T-helper 1 cell (primary cell): Measurements from ENCODE around the gene KRTAP29-1.
"Not testable (repeated sequence)": the region's sequence is repeated elsewhere in the genome, so short reads cannot be mapped to it uniquely, and the experiment has no call there.

Experiments used
- DNase-seq, 5 donors: peaks; one replicate each; pipeline ENCODE4 v3.0.0-alpha.2; 2012 to 2020

The KRTAP29-1 gene

GRCh38 chr17:41298458-41299135 is 4.1 kb downstream of the KRTAP29-1 start:
- DNase-seq: no peak

- no peak for DNase-seq
These were observed 5.8 kb downstream of the KRTAP29-1 start for GRCh38 chr17:41296846-41297245.

GRCh38 chr17:41294016-41294415 is 8.6 kb downstream of the KRTAP29-1 start:
- DNase-seq: no peak

GRCh38 chr17:41287050-41287449 is 15.6 kb downstream of the KRTAP29-1 start:
- DNase-seq: peak in 1 of 5 donors; percentile 0

GRCh38 chr17:41284546-41284945 is 18.1 kb downstream of the KRTAP29-1 start:
- no peak for DNase-seq

- no peak for DNase-seq
These were observed 18.6 kb downstream of the KRTAP29-1 start for GRCh38 chr17:41284043-41284442.

- DNase-seq: peak in 1 of 5 donors; percentile 0
These were observed 24.3 kb downstream of the KRTAP29-1 start for GRCh38 chr17:41278176-41278955.

GRCh38 chr17:41275648-41276190 is 26.9 kb downstream of the KRTAP29-1 start, which contains the start of gene KRTAP9-7:
KRTAP9-7 (plus strand) TSS chr17:41275698; CDS start chr17:41275698, 0 bp downstream.
- not testable (repeated sequence) for DNase-seq

- DNase-seq: no peak
These were observed 30.8 kb downstream of the KRTAP29-1 start for GRCh38 chr17:41271858-41272257.

GRCh38 chr17:41271323-41271722 is 31.3 kb downstream of the KRTAP29-1 start:
- not testable (repeated sequence) for DNase-seq

GRCh38 chr17:41267711-41268110 is 34.9 kb downstream of the KRTAP29-1 start:
- no peak for DNase-seq

GRCh38 chr17:41265078-41265477 is 37.6 kb downstream of the KRTAP29-1 start, which contains the start of gene KRTAP9-6:
KRTAP9-6 (plus strand) TSS chr17:41265378; CDS start chr17:41265378, 0 bp downstream.
- DNase-seq: no peak

- DNase-seq: no peak
These were observed 38.1 kb downstream of the KRTAP29-1 start for GRCh38 chr17:41264599-41264998.

- no peak for DNase-seq
These were observed 39.4 kb downstream of the KRTAP29-1 start for GRCh38 chr17:41263212-41263611.

GRCh38 chr17:41258406-41258805 is 44.2 kb downstream of the KRTAP29-1 start:
- DNase-seq: no peak

GRCh38 chr17:41256291-41256685 is 46.4 kb downstream of the KRTAP29-1 start:
- DNase-seq: no peak

- DNase-seq: not testable (repeated sequence)
These were observed 47.0 kb downstream of the KRTAP29-1 start, which contains the start of gene KRTAP9-9 for GRCh38 chr17:41255381-41256290. KRTAP9-9 (plus strand) TSS chr17:41255384.

- DNase-seq: no peak
These were observed 47.8 kb downstream of the KRTAP29-1 start for GRCh38 chr17:41254861-41255260.
